GM21576 (cell line): Measurements from ENCODE around the gene LAS1L.
"Not testable (repeated sequence)": the region's sequence is repeated elsewhere in the genome, so short reads cannot be mapped to it uniquely, and the experiment has no call there.

ENCODE experiments used
- ATAC-seq: cut with Tn5 transposase; IDR thresholded peaks from one replicate; pipeline ENCODE4 v1.9.1; 2021; ENCODE audit warnings: mild to moderate bottlenecking, moderate library complexity; ENCODE audit not compliant: unreplicated experiment

LAS1L gene

DNA sequence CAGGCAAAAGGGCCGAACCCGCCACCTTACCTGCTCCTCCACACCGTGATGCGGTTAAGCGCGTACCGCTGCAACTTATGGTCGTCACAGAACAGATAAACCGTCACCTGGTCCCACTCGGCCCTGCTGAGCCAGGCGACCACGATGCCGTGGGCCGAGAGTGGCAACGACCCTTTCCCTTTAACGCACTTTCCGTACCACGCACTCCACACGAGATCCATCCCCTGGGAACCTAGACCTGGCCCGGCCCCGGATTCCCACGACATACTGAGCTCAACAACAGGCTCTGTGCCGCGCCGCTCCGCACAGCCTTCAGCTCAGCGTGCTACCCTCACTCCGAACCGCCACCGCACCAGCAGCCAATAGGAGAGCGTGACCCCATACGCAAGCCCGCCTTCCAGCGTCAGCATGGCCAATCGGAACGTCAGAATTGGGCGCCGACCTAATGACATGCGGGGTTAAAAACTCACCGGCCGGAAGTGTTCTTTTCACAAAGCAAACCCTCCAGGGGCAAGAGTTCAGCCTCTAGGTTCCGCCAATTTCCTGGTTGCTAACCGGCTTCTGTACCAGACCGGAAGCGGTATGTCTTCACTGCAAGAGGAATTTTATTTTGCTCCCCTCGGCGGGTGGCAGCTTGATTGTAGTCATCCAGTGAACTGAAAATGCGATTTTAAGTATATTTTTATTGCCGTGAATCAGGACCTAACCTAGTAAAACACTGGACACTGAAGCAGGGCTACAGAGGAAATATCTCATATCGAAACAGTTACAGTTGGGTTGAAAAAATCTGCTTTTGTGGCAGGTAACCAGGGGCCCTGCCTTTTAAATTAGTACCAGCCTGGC is at the start of gene LAS1L:
TSS of gene LAS1L (minus strand) at position 338 of the 843 bp plus-strand sequence. CDS start at position 266, 72 bp downstream.
- peak; percentile 100 for ATAC-seq

DNA sequence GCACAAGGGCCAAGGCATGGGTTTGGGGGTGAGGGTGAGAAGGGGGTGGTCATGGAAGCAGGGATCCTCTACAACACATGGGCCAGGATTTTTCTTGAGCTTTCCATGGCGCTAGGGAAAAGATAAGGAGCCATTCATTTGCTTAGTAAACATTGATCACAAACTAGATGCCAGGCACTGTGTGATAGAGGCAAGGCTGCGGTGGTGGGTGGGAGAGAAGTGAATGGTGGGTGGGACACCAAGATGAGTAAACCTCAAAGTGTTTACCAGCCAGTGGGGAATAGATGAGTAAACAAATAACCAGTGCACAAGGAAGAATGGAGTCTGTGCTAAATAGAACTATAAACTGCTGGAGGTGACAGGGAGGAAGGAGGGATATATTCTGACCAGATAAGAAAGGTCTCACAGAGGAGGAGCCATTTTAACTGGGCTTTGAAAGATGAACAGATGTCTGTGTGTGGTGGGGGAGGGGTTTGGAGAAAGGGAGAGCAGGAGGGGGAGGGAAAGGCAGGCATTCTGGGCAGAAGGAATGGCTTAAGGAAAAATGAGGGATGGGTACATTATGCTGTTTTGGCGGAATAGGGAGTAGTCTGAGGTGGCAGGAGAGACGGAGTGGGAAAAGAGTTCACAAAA is 48.0 kb upstream of the LAS1L start:
- no peak for ATAC-seq

DNA sequence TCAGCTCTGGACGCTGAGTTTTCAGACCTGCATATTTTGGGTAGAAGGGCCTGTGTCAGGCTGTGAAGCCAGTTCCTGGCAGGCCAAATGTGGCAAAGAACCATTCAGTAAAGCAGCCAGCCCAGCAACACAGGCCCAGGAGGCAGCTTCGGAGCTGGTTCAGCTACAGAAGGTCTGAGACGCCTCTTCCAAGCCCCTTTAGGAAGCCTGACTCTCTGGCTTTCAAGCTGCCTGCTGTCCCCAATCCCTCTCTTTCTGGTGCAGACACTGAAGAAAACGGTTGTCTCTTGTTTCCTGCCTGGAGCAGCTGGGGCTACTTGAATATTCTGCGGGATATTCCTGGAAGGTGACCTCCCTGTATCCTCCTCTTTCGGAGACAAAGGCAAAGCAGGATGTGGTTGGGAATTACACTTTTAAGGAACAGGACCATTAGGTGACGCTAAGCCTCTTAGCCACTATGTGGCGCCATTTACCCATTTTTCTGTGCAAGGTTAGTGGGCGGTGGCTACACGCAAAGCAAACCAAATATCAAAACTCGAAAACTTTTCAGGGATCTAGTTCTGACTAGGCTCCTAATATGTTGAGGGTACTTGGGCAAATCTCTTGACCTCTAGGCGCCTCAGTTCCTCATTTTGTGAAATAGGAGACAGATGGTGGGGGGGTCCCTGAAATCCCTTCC is 47.2 kb upstream of the LAS1L start:
- ATAC-seq: peak; percentile 89

DNA sequence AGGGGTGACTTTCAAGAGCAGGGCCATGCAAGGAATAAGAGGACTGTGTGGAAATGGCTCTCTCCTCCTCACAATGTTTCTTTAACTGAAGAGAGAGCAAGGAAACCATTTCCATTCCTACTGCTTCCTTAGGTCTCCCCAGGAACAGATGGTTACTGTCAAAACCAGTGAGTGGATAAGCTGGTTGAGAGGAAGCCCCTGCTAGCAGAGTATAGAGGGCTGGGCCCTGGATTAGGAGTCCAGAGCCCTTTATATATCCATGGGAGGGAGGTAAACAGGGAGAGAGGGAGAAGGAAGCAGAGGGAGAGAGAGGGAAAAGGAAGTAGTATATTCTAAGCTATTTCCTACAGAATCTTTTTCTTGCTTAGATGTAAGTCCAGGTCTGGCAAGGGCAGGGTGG is 43.8 kb upstream of the LAS1L start:
- no peak for ATAC-seq

DNA sequence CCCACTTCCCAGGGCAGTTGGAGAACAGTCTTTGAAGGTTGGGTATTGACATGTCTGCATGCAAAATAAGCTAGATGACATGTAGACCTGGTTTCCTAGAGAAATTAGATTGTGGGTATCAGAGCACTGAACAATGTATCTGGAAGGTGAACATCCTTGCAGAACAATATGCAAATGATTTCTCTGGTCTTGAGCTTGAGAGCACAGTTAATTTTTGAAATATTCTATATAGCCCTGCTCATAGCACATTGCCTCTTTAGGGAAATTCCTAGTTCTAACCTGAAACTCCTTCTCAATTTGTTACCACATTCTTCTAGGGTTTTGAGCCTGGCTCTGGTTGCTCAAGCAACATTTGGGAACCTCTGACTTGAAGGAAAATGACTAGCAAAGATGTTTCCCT is 41.6 kb upstream of the LAS1L start:
- peak; percentile 47 for ATAC-seq

DNA sequence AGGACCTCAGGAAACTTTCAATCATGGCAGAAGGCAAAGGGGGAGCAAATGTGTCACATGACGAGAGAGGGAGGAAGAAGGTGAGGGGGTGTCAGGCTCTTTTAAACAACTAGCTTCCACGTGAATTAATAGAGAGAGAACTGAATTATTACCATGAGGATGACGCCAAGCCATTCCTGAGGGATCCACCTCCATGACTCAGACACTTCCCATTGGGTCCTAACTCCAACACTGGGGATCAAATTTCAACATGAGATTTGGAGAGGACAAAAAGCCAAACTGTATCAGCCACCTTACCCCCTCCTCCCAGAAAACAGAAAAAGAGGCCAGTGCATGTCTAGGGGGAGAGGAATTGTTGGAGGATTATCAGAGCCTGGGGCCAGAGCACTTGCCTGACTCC is 40.4 kb upstream of the LAS1L start:
- ATAC-seq: no peak

DNA sequence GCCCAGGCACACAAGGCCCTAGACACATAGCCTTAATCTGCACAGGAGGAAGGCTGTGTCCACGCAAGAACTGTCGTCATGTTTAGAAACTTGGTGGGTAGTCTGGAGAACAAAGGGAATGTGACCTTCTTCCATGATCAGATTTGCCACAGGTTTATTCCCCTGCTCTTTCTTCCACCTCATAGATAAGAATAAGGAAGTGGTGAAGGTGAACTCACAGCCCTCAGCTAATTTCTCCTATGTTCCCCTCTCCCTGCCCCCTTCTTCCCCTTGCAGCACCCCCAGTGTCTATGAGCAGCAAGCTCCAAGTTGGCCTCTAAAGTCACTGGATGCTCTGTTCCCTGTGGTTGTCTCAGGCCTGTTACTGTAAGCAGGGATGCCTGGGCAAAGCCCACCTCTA is 39.8 kb upstream of the LAS1L start:
- ATAC-seq: no peak

DNA sequence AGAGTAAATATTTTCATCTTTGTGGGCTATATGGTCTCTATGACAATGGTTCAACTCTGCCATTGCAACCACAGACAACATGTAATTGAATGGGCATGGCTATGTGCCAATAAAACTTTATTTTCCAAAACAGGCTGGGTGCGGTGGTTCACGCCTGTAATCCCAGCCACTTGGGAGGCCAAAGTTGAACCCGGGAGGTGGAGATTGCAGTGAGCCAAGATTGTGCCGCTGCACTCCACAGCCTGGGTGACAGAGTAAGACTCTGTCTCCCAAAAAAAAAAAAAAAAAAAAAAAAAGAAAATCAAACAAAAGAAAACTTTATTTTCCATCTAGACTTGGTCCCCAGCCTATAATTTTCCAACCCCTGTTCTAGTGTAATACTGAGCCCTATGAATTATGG is 38.4 kb upstream of the LAS1L start:
- no peak for ATAC-seq

DNA sequence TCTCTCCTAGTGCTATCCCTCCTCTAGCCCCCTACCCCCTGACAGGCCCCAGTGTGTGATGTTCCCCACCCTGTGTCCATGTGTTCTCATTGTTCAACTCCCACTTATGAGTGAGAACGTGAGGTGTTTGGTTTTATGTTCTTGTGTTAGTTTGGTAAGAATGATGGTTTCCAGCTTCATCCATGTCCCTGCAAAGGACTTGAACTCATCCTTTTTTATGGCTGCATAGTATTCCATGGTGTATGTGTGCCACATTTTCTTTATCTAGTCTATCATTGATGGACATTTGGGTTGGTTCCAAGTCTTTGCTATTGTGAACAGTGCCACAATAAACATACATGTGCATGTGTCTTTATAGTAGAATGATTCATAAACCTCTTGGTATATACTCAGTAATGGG is 28.3 kb upstream of the LAS1L start:
- not testable (repeated sequence) for ATAC-seq

DNA sequence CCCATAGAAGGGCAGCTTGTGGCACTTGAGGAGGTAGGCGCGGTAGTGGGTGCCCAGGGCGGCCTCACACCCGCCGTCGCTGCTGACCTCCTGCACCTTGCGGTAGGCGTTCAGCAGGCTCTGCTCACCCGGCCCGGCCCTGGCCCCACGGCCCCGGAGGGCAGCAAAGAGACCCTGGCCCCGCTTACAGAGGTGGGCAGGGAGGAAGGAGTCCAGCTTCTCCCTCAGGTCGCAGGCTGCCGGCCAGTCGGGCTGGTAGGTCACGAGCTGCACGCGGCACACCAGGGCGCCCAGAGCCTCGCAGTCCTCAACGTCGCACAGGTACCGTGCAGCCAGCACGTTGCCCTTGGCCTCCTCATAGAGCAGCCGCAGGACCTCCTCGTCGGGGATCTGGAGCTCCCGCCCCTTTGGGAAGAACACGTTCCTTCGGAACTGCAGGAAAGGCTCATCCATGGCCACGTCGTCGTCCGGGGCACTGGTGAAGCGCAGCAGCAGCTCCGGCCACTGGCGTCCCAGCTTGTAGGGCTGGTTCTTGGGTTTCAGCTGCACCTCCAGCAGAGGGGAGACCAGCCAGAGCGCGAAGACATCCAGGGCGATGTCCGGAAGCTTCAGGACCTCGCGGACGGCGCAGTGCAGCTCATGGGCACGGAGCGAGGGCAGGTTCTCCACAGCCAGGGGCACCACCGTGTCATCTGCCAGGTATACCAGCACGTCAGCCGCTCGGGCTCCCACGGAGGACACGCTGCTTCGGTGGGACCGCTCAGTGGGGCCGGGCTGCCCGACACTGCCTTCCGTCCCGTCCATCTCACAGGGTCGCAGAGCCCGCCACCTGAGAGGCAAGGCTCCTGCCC is 17.1 kb upstream of the LAS1L start:
- ATAC-seq: no peak

DNA sequence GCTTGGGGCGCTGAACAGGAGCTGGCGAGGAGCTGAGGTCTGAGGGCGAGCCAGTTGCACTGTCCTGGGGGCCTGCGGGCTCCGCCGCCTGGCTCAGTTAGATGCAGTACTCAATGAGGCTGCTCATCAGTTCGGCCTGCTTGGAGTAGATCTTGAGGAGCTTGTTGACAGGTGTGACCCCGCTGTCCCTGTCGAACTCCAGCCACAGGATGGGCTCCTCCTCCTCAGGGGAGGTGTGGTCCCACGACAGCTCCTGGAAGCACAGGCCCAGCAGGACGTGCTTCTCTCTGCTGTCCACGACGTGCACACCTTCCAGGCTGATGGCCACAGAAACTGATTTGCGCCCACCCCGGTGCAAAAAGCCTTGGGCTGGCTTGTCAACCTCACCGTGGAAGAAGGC is 16.5 kb upstream of the LAS1L start:
- no peak for ATAC-seq

DNA sequence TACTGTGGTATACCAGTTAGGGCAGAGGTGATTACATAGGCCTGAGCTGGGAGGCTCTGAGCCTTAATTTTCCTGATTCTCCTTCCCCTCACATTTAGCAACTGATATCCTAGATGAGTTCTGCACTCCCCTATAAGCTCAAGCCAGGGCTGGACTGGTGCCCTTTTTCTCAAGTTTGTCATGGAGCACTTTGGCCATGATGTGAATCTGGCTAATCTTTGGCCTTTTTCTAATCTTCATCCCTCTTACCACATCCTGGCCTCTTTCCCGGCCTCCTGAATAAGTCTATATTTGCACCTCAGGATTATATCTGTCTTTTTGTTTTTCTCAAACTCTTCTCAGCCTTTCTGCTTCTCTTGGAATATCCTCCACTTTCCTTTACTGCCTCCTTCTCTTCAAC is 10.9 kb upstream of the LAS1L start:
- ATAC-seq: no peak

DNA sequence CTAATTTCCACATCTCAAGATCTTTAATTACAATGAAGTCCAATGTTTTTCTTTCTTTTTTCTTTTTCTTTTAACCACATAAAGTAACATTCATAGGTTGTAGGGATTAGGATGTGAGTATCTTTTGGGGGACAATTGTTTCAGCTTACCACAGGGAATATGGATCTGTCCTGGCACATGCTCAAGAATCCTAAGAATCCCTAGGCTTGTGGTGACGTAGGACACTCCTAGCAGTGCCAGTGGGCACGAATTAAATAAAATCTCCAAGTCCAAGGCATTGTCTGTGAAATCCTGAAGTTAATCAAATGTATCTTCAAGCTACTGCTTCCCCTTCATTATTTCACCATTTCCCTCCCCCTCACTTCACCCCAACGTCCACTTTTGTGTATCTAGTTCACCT is 2.6 kb upstream of the LAS1L start:
- ATAC-seq: no peak

DNA sequence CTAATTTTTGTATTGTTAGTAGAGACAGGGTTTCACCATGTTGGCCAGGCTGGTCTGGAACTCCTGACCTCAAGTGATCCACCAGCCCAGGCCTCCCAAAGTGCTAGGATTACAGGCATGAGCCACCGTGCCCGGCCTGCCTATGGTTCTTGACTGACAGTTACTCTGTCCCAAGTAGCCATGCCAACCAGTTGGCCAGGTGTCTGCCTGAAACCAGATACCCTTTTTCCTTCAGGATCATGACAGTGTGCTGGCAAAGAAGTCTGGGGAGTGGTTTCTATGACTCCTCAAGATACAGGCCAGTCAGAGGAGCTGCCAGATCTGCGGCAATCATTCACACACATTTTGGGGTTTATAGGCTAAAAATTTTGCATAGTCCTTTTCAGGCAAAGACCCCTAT is 1.7 kb upstream of the LAS1L start:
- ATAC-seq: no peak

DNA sequence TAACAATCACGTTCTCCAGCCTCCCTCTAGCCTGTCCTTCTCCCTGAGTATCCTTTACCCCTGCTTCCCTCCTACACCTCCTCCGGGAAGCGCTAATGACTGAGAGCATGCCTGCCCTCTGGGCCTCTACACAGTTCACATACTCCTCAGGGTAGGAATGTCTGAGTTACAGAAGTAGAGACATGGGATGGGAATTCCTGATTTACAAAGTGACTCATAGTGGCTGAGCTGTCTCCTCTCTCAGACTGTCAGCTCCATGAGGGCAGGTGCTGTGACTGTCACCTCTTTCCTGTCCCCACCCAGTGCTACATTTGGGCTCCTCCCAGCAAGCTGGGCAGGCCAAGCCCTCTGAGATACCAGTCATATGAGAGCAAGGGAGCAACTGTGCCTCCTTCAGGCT is 2.6 kb downstream of the LAS1L start:
- ATAC-seq: no peak

DNA sequence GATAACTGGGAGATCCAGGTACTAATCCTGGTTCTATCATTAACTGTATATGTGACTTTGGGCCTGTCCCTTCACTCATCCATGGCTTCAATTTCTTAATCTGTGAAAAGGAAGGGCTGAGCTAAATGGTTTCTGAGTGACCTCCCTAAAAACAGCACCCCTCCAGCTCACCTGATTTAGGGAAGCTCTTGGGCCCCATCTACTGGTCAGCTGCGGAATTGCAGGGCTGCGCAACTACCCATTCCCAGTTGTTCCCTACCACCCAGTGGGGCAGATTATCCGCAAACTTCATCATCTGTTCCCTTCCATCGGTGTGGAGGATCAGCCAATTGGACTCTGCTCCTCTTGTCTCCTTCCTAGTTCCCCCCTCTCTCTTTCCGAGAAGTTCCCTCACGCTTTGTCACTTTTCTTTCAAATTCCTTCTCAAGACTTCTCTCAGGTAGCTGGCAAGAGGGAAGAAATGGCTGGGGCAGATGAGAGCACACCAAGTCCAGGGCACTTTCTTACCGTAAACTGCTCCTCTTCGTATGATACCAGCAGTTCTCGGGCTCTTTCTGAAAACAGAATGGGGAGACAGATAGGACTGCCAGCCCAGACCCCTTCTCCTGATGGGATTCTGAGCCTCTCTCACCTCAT is 5.8 kb downstream of the LAS1L start:
- ATAC-seq: peak; percentile 76

DNA sequence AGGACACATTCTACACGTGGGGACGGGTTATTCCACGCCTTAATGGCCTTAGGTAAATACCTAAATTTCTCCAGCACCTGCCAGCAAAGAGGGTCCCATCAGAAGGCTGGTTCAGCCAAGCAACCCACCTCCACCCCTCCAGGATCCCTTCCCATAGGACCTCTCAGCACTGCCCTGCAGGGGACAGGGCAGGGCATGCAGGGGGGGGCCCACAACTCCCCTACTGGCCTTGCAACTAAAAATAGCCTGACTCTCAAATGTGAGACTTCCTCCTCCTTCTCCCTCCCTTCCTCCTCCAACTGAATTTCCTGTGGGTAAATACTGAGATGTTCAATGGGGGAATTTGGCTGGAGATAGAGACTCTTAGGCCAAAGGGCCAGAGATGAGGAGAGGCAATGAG is 6.3 kb downstream of the LAS1L start:
- no peak for ATAC-seq

DNA sequence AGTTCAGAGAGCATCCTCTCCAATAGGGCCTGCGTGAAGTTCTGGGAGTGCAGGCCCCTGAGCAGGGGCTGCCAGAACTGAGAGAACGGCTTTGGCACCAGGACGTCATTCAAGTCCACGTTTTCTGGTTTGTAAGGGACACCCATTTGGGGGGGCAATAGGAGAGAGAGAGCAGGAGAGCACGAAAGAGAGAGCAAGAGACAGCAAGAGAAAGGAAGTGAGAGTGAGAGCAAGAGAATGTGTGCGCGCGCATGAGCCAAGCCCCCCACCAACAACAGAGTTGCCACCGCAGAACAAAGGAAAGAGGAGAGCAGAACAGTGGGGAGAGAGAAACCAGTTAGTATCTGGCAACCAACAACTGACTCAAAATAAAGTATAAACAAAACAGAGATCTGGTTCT is 10.4 kb downstream of the LAS1L start:
- no peak for ATAC-seq

DNA sequence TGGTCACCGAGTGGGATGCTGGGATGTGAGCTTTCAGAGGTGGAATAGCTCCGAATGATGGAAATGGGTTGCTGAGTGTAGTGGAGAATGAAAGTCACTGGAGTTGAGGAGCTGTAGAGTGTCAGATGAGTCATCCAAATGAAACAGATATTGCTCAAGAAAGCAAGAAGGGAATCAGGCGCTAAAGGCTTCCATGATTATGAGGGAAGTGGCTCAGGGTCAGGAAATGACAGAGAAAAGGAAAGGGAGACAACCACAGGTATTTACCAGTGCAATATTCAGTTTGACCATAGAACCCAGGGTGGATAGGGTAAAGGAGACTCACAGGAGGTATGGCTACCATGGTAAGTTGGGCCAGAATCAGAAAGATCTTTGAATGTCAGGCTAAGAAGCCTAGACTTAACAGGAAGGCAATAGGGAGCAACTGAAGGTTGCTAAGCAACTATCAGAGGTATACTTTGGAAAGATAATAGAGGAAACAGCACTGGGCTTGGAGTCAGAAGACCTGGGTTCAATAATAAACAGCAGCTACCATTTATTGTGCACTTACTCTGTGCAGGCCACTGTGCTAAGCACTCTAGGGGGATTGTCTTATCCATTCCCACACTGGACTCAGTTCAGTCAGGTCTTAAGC is 11.7 kb downstream of the LAS1L start:
- no peak for ATAC-seq

DNA sequence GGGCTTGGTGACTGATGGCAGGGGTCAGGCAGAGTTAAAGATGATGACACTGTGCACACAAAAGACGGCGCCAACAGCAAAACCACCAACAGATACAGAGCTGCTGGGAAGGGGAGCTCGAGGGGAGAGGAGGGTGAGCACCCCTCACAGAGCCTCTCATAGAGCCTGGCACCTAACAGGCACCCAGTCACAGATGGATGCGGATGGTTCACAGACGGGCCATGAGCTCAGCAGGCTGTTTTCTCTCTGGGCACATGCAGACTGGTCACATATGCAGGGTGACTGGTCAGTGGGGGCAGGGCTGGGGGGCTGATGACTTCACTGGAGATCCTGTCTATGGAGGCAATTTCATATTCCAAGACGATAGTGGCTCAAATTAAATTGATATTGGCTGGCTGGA is 15.1 kb downstream of the LAS1L start:
- ATAC-seq: not testable (repeated sequence)
